ENCODE measurements around the gene DOK5. TPM values are rescaled to one million over a fixed set of nuclear protein-coding genes. Genes with fewer than 3 reads are reported as not detected.
A peak's percentile ranks its signal among the peaks of the same experiment; 100 is the strongest.

Gene DOK5
- total RNA-seq, 1 donor from 2014 or later = 6.5 TPM

GRCh38 chr20:54514028-54514607 lies 38.7 kb downstream of the DOK5 start:
- DNase-seq (ENCODE audit: low read depth) = peak; percentile 68

- no peak for DNase-seq (ENCODE audit: low read depth)
These were observed 40.6 kb downstream of the DOK5 start for GRCh38 chr20:54515793-54516628.

GRCh38 chr20:54517241-54517975 lies 42.0 kb downstream of the DOK5 start:
- no peak for DNase-seq (ENCODE audit: low read depth)

GRCh38 chr20:54524849-54525248 lies 49.5 kb downstream of the DOK5 start:
- no peak for DNase-seq (ENCODE audit: low read depth)

GRCh38 chr20:54525916-54526590 lies 50.7 kb downstream of the DOK5 start:
- no peak for DNase-seq (ENCODE audit: low read depth)

- DNase-seq (ENCODE audit: low read depth) = no peak
These were observed 51.4 kb downstream of the DOK5 start for GRCh38 chr20:54526801-54527200.

- no peak for DNase-seq (ENCODE audit: low read depth)
These were observed 57.2 kb downstream of the DOK5 start for GRCh38 chr20:54532573-54532972.

GRCh38 chr20:54534101-54534500 lies 58.7 kb downstream of the DOK5 start:
- no peak for DNase-seq (ENCODE audit: low read depth)

- DNase-seq (ENCODE audit: low read depth) = no peak
These were observed 59.6 kb downstream of the DOK5 start for GRCh38 chr20:54535033-54535432.

- no peak for DNase-seq (ENCODE audit: low read depth)
These were observed 60.4 kb downstream of the DOK5 start for GRCh38 chr20:54535746-54536145.

- no peak for DNase-seq (ENCODE audit: low read depth)
These were observed 64.2 kb downstream of the DOK5 start for GRCh38 chr20:54539521-54540046.

GRCh38 chr20:54543369-54543768 lies 68.0 kb downstream of the DOK5 start:
- no peak for DNase-seq (ENCODE audit: low read depth)

- no peak for DNase-seq (ENCODE audit: low read depth)
These were observed 70.4 kb downstream of the DOK5 start for GRCh38 chr20:54545676-54546358.

- DNase-seq (ENCODE audit: low read depth) = no peak
These were observed 73.5 kb downstream of the DOK5 start for GRCh38 chr20:54548849-54549248.

- DNase-seq (ENCODE audit: low read depth) = no peak
These were observed 74.4 kb downstream of the DOK5 start for GRCh38 chr20:54549658-54550326.

GRCh38 chr20:54550776-54551396 lies 75.5 kb downstream of the DOK5 start:
- no peak for DNase-seq (ENCODE audit: low read depth)

GRCh38 chr20:54554006-54554405 lies 78.6 kb downstream of the DOK5 start:
- DNase-seq (ENCODE audit: low read depth) = no peak

GRCh38 chr20:54555150-54555549 lies 79.8 kb downstream of the DOK5 start:
- no peak for DNase-seq (ENCODE audit: low read depth)

- no peak for DNase-seq (ENCODE audit: low read depth)
These were observed 81.0 kb downstream of the DOK5 start for GRCh38 chr20:54556406-54556805.
